Body of pancreas (tissue), 4 donors: ENCODE results near the gene ITPRID1.

Experiments used
- POLR2A ChIP-seq, 3 donors: fragments of 450-650 bp; IDR thresholded peaks; one replicate each; pipeline ENCODE4 v1.6.1; 2016; ENCODE audit warnings: antibody characterized with exemption in 3 of 3, mild to moderate bottlenecking in 2 of 3
- TF ChIP-seq, protein P1 (sequence below), 7 experiments: fragments of 450-650 bp in 4 of 7; fragments of 200-600 bp in 3 of 7; sonication (generic) in 3 of 7; IDR thresholded peaks; one replicate each; pipeline ENCODE4 v1.5.1; 2016 to 2019; ENCODE audit warnings: antibody characterized with exemption in 7 of 7

DNA sequence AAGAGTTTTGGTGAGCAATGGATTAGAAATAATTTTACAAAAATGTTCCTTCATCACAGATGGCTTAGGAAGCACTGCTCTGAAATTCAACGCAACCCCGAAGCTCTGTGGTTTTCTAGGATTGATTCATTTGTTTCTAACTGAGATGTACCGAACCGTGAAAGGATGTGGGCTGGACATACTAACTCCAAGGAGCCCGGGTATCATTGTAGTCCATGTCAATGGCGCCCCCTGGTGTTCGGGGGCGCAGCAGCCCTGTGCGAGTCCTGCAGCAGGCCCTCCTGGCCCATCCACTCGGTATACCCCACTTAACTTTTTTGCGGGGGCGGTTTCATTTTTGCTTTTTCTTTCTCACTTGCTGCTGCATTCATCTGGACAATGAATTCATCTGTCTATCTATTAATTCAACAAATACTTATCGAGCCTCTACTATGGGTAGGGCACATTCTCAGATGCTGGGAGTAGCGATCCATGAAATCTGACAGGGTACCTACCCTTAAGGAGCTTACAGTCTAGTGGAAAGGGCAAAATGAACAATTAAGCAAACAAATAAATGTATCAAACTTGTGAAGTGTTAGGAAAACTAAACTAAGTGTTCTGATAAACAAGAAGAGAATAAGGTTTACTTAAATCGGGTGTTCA, 25.2 kb upstream of the ITPRID1 start:
- TF ChIP-seq, protein P1, sequence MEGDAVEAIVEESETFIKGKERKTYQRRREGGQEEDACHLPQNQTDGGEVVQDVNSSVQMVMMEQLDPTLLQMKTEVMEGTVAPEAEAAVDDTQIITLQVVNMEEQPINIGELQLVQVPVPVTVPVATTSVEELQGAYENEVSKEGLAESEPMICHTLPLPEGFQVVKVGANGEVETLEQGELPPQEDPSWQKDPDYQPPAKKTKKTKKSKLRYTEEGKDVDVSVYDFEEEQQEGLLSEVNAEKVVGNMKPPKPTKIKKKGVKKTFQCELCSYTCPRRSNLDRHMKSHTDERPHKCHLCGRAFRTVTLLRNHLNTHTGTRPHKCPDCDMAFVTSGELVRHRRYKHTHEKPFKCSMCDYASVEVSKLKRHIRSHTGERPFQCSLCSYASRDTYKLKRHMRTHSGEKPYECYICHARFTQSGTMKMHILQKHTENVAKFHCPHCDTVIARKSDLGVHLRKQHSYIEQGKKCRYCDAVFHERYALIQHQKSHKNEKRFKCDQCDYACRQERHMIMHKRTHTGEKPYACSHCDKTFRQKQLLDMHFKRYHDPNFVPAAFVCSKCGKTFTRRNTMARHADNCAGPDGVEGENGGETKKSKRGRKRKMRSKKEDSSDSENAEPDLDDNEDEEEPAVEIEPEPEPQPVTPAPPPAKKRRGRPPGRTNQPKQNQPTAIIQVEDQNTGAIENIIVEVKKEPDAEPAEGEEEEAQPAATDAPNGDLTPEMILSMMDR (IDR thresholded peaks at IDR 0.05), result peak in 3 of 7 experiments; percentile 9 to 25 (median 16)
- TF ChIP-seq POLR2A (IDR thresholded peaks at IDR 0.05), result no peak
